ENCODE data around the gene MAMDC2.

GRCh38 chr9:70127036-70127435 lies 83.4 kb downstream of the MAMDC2 start:
- no peak for TF ChIP-seq EZH2 (IDR thresholded peaks at IDR 0.05; ENCODE audit: borderline replicate concordance, insufficient read depth, low read depth, low read length, poor library complexity, severe bottlenecking)
- TF ChIP-seq CTCF (IDR thresholded peaks at IDR 0.05) = no peak

All from B cell (primary cell).